IPS-NIHi11 (cell line): ENCODE data around the gene WNT7B.
A peak's percentile ranks its signal among the peaks of the same experiment; 100 is the strongest.

Experiments used
- DNase-seq: peaks from one replicate; pipeline ENCODE4 v3.0.0; 2012; ENCODE audit warnings: mixed read lengths, low spot score

WNT7B gene

DNA sequence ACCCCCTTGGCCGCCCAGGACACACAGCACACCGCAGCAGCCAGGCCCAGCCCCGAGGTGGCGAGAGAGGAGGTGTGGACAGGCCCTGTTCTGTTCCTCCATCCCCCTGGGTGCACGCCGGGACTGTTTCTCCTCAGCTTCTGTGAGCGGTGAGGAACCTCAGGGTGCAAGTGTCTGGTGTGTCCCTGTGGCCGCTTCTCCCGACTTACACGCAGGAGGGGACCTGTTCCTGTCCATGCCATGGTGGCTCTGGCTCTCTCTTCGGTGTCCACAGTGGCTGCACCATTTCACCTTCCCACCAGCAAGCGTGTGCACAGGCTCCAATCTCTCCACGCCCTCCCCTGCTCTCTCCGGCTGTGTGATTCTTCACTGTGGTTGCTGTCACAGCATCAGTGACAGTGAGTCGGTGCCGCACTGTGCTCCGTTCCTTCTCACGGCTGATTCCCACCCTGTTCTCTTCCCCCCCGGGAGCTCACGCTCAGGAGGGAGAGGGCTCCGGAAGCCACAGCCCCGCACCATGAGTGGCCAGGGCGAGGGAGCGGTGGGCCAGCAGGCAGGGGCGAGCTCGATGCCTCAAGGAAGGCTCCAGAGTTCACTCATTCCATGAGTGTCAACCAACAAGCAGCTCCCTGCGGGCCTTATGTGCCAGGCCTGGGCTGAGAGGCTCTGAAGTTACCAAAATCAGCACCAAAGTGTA lies 18.6 kb upstream of the WNT7B start:
- DNase-seq, result no peak

DNA sequence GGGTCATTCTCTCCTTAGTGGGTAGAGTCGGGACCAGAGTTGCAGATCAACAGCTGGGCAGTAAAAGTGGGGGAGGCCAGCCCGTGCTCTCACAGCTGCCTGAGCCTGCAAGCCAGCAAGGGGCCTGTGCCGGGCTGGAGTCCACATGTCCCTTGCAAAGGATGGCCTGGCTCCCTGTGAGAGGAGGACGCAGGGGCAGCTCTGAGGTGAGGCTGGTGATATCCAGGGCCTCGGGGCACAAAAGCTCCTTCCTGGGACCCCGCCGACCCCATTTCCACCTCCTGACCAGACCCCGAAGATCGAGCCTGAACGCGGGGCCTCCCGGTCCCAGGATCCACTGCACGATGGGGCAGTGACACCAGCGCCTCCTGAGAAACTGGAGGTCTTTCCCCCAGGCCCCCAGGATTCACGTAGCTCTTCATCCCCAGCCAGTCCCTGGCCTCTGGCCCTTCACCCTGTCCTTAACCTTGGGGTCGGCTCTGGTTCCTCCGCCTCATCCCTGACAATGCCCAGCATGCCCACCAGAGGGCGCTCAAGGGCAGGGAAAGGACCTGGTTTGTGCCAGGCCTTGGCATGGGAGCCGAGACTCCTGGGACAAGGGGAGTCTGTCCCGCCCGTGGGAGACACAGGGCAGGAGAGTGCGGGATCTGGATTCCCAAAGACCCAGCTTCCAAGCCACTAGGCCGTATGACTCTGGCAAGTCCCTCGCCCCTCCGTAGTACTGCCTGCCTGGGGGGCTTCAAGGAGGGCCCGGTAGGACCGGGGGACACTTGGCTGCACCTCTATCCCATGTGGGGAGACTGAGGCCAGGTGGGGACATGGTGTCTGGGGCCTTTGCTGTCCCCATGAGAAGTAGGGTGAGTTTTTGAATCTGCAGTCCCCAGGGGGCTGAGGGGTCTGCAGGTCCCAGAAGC lies 17.8 kb upstream of the WNT7B start:
- peak; percentile 87 for DNase-seq

DNA sequence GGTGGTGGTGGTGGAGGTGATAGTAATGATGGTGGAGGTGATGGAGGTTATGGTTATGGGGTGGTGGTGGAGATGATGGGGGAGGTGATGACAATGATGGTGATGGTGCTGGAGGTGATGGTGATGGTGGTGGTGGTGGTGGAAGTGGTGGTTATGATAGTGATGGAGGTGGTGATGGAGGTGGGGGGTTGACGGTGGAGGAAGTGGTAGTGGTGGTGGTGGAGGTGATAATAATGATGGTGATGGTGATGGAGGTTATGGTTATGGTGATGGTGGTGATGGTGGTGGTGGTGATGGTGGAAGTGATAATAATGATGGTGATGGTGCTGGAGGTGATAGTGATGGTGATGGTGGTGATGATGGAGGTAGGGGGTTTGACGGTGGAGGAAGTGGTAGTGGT lies 16.9 kb upstream of the WNT7B start:
- no peak for DNase-seq

DNA sequence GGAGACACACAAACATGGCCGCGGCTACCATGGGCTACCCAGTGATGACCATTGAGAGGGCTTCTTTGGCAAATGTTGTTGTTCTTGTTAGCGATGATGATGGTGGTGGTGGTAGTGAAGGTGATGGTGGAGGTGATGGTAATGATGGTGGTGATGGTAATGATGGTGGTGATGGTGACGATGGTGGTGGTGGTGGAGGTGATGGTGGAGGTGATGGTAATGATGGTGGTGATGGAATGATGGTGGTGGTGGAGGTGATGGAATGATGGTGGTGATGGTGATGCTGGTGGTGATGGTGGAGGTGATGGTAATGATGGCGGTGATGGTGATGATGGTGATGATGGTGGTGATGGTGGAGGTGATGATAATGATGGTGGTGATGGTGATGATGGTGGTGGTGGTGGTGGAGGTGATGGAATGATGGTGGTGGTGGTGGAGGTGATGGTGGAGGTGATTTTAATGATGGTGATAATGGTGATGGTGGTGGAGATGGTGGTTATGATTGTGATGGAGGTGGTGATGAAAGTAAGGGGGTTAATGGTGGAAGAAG lies 16.3 kb upstream of the WNT7B start:
- no peak for DNase-seq

DNA sequence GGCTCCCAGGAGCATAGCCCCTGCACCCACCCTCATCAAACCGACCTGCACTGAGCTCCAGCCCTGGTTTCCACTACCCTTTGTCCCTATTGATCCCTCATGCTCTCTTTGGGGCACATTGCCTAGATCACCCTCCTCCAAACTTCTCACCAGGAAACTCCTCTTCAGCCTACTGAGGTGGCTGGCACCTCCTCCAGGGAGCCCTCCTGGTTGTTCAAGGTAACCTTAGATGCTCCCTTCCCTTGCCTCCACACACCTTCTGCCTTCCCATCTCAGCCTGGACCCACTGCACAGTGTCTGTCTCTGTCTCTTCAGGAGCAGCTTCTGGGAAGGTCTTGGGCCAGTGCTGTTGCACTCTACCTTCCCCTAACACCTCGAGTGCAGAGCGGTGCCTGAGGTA lies 15.8 kb upstream of the WNT7B start:
- DNase-seq, result no peak

DNA sequence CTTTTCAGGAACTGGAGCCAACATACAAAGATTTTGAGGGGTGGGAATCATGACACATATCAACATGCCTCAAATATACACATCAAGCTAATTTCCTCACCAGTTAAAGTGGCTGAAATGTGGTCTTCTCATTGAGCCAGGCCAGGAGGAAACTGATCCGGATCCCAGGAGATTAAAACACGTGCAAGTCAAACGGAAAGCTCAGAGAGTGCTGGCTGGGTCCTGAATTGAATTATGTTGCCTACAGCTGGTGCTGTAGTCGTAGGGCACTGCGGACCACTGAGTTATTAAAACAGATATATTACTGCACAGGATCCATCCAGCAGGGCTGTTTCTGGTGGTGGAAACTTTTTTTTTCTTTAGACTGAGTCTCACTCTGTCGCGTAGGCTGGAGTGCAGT lies 14.1 kb upstream of the WNT7B start:
- no peak for DNase-seq

DNA sequence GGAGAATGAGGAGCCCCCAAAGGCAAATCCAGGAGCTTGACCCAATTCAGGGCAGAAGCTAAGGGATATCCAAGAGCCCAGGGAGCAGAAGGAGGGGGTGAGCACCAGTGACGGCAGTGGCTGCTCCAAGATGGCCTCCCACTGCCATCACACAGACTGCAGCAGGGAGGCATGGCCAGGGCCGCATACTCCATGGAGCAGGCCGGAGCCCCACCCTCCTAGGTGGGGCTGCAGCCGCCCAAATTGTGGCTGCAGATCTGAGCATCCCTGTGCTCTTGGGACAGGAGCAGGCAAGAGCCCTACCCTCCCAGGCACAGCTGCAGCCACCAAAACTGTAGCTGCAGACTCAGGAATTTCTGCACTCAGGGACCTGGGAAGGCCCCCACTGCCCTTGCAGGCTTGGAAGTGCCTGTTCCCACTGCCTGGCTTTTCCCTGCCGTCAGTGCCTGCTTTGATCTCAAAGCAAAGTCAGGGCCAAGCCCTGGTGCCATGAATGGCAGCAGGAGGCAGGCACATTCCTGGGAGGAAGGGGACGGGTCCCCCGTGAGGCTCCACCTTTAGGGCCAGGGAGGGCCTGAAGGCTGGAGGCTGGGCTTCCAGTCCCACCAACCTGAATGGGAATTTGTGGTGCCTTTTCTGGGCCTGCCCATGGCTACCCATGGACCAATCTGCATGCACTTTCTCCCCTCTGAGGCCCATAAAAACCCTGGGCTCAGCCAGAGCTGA lies 10.3 kb upstream of the WNT7B start:
- no peak for DNase-seq

DNA sequence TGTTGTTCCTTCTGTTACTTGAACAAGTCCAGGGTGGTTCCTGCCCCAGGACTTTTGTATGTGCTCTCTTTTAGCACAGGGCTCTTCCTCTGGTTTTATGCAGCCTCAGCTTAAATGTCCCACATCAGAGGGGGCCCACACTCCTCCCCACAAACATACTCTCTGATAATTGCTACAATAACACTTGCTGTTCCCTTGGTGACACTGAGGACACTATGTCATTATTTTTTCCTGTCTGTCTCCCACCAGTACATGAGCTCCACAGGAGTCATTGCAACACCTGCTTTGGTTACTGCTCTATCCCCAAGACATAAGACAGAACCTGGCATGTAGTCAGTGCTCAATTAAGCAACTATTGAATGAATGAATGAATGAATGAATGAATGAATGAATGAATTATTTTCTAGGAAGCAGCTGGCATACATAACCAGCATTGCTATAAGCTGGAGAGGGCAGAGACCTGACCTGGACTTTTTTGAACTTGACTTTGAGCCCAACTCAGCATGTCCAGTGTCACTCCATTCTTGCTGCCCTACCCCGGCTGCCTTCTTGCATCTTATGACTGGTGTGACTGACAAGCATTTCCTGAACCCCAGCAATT lies 7.5 kb upstream of the WNT7B start:
- DNase-seq, result no peak

DNA sequence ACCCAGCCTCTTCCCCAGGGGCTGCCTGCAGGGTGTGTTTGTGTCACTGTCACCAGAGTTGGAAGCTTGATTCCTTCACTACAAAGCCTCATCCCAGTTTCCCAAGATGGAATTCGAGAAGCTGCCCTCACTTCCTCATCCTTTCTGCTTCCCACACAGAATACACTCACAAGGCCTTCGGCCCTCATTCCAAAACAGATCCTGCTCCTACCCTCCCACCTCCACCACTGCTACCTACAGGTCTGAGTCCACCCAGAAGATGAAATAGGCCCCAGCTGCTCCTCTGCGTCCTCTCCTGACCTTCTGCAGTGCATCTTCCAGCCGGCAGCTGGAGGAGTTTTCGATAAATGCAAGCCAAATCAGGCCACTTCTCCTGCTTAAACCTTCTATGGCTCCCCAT lies 6.8 kb upstream of the WNT7B start:
- no peak for DNase-seq

DNA sequence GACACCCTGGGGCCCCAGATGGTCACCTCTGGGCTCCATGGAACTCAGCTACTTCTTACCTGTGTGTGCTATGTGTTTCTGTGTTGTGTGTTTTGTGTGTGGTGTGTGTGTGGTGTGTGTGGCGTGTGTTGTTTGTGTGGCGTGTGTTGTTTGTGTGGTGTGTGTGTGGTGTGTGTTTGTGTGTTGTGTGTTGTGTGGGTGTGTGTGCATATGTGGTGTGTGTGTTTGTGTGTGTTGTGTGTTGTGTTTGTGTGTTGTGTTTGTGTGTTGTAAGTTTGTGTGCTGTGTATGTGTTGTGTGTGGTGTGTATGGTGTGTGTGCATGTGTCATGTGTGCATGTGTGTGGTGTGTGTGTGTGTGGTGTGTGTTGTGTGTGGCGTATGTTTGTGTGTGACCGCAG lies 3.8 kb upstream of the WNT7B start:
- no peak for DNase-seq

DNA sequence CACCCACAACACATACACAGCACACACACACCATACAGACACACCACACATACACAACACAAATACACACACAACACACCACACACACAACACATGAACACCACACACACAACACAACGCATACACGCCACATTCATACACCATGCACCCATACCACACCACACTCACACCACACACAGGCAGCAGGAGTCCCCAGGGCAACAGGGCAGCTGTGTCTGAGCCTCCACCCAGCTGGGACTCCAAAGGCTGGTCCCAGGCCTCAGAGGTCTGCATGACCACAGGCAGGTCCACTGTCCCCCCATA lies 3.3 kb upstream of the WNT7B start:
- DNase-seq, result no peak

DNA sequence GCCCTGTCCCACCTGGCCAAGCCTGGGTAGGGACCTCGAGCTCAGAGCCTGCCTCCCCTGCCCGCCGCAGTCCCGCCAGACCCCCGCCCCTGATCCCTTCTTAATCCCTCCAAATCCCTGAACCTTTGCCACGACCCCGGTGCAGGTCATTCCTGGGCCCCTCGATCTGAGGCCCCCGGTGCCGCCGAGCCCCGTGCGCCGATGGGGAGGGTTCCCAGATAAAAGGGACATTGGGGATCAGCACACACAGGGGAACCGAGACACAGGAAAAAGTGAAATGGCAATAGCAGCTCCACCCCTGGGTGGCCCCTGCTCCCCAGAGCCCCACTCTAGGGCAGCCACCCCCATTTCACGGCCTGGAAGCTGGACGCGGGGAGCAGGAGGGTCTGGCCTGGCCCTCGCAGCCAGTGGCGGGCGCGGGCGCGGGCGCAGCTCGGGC lies 1.3 kb upstream of the WNT7B start:
- DNase-seq, result no peak

DNA sequence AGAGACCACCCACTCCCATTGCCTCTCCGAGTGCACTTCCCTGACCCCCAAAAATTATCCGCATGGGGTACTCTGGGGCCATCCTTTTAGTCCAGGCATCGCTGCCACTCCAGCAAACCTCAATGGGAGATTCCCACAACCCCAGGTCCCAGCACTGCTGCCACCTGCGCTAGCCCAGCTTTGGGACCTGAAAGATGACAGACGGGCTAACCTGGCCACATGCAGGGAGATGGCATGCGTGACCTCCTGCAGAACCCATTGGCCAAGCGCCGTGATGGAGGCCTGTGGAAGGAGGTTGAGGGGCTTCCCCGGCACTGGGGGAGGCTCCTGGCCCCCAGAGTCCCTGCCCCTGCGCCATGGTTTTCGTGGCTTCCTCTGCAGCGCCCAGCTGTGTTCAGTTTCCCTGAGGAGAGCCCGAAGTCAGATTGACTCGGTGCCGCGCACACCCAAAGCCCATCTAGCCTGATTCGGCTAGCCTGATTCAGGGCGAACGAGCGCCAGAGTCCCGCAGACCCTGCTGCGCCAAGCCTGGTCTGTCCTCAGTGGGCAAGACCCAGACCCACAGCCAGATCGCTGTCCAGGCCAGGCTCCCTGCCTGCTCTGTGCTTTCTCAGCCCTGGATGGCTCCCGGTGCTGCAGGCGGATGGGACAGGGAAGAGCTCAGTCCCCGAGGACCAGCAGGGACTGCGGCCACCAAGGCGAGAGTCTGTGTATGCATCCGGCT lies 751 bp upstream of the WNT7B start:
- DNase-seq, result no peak

DNA sequence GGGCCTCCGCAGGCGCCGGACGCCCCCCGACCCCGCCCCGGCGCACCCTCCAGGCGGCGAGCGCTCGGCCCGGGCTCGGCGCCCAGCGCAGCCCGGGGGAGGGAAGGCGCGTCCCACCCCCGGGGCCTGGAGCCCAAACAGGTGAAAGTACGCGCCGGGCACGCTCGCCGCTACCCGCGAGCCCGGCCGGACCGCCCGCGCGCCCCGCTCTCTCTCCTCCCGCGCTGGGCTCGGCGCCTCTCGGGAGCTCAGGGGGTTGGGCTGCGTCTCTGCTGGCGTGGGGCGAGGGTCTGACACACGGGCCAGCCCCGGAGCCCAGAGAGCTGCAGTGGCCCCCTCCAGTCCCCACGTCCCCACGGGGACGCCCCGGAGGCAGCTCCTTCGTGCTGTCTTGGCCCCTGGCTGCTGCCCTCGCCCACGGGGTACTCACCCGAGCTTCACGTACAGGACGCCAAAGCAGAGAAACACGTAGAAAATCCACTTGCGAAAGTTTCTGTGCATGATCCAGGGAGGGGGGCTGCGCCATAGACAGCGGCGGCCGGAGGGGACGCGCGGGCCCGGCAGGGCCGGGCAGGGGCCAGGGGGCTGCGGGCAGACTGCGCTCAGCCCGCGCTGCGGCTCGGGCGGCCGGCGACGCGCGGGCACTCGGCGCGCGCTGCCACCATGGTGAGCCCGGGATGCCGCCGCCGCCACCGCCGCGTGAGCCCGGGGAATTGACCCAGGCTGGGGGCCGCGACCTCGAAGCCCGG lies 534 bp downstream of the WNT7B start:
- no peak for DNase-seq

DNA sequence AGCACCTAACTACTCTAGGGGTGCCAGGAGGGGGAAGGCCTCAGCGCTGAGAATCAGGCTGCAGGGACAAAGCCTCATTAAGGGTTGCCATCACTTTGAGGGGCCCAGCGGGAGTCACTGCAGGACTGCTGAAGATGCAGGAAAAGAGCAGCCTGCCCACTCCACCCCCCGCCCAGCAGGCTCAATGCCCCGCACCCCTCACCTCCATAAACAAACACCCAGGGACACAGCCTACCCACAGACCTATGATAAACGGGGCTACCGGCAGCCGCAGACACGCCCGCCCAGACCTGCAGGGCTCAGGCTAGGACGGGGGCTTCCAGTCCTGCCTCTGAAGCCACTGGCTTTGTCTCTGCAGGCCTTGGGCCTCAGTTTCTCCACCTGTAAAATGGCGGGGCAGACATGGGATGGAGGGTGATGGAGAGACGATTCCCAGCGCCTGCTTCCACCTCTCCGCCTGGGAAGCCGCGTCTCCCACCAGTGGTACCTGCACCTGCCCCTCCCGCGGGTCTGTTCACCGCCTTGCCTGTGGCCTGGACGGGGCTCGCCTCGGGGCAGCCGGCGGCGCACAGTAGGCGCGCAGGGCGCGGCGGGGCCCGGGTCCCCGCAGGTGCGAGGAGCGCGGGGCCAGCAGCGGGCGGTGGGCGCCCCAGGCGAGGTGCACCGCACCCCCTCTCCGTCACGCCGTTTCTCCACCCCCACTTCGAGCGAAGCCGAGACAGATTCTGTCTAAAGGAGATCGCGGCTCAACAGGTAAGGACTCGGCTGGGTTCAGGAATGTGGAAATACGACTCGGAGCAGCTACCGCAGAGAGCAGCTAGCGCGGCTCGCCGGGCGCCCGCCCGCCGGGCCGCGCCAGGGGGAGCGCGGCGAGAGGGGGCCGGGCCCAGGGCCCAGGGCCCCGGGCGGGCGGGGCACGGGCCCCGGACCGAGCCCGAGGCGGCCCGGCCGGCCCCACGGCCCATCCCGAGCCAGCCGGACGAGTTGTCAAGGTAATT lies 1.5 kb downstream of the WNT7B start:
- DNase-seq, result no peak

DNA sequence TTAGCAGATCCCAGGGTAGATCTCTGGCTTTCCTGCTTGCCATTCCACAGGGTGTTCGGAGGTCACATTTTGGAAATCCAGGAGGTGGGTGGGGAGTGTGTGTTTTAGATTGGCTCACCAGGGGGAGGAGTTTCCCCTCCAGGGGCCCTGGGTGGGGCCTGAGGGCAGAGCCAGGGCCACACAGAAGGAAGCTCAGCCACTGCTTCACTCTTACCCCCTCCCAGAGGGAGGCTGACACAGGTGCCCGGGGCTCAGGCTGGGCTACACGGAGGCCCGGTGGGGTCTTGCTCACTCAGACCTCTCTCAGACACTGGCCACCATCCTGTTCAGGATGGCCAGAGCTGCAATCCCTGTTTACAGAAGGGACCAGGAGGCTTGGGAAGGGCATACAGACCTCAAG lies 2.5 kb downstream of the WNT7B start:
- no peak for DNase-seq

DNA sequence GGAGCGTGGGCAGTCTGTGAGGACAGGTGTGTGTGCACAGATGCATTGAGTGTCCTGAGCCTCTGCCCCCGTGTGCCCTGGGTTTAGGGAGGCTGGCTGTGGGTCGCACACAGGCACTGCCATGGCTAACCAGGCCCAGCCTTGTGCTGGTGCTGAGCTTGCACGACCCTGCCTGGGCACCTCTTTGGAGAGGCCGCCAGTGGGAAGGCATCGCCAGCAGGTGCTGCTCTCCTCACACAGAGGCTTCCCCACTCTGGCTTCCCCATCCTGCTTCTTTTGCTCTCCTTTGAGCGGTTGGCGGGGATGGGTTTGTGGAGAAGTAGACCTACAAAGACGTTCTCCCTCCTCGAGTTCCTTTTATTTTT lies 4.1 kb downstream of the WNT7B start:
- no peak for DNase-seq

DNA sequence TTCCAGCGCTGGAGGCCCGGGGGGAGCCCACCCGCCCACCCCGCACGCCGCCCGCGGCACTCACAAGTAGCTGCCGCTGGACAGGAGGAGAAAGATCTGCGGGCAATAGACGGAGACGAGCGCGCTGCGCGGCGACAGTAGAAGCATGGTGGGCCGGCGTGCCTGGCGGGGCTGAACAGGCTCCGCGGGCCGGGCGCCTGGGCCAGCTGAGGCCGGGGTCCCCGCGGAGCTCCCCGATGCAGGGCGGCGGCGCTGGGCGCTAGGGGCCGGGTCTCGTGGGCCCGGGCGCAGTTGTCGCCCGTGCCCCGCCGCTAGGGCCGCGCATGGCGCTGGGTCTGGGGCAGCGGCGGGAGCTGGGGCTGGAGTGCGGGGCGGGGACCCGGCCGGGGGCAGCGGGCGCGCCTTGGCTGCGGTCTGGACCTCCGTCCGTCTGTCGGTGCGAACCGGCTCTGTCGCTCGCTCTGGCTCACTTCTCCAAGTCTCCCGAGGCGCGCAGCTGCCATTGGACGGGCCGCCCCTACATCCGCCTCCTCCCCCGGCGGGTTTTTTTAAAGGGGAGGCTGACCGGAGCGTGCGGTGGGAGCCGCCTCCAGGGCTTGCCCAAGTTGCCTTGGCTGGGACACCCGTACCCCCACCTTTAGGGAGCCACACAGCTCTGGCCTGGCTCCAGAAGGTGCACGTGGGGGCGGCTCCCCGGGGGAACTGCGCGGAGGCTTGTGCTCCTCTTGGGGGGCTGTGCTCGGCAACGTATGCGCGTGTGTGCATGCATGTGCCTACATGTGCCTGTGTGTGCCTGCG lies 4.7 kb downstream of the WNT7B start:
- no peak for DNase-seq
